ENCODE results near the gene RRAS.

DNA sequence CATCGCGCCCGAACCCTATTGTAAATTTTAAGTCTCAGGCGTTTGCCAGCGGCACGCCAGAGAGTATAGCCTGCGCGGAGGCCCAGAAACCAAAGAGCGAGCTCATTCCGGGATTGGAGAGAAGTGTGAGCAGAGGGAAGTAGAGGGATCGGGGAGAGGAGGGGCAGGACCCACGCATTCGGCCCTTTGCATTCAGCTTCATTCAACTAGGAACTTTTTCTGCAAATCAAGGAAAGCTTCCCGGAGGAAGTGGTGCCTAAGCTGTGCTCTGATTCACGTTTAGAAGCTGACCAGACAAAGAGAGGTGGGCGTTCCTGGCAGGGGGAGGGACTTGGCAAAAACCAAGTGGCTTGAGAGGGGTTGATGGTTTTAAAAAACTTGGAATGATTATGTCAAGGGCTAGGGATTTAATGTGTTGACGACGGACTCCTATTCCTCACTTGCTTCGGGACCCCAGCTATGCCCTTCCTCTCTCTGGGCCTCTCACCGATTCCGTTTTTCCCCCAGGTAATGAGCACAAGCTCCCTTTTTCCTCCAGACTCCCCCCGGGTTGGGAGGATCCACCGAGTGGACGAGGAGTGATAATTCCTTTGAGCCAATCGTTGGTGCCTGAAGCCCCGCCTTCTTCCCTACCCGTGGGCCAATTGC, 36.3 kb upstream of the RRAS start:
- no peak for TF ChIP-seq HNF4A (conservative IDR thresholded peaks at IDR 0.05)
- TF ChIP-seq, protein P1, sequence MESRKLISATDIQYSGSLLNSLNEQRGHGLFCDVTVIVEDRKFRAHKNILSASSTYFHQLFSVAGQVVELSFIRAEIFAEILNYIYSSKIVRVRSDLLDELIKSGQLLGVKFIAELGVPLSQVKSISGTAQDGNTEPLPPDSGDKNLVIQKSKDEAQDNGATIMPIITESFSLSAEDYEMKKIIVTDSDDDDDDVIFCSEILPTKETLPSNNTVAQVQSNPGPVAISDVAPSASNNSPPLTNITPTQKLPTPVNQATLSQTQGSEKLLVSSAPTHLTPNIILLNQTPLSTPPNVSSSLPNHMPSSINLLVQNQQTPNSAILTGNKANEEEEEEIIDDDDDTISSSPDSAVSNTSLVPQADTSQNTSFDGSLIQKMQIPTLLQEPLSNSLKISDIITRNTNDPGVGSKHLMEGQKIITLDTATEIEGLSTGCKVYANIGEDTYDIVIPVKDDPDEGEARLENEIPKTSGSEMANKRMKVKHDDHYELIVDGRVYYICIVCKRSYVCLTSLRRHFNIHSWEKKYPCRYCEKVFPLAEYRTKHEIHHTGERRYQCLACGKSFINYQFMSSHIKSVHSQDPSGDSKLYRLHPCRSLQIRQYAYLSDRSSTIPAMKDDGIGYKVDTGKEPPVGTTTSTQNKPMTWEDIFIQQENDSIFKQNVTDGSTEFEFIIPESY (IDR thresholded peaks at IDR 0.05) = no peak
- TF ChIP-seq, protein P2, sequence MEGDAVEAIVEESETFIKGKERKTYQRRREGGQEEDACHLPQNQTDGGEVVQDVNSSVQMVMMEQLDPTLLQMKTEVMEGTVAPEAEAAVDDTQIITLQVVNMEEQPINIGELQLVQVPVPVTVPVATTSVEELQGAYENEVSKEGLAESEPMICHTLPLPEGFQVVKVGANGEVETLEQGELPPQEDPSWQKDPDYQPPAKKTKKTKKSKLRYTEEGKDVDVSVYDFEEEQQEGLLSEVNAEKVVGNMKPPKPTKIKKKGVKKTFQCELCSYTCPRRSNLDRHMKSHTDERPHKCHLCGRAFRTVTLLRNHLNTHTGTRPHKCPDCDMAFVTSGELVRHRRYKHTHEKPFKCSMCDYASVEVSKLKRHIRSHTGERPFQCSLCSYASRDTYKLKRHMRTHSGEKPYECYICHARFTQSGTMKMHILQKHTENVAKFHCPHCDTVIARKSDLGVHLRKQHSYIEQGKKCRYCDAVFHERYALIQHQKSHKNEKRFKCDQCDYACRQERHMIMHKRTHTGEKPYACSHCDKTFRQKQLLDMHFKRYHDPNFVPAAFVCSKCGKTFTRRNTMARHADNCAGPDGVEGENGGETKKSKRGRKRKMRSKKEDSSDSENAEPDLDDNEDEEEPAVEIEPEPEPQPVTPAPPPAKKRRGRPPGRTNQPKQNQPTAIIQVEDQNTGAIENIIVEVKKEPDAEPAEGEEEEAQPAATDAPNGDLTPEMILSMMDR (IDR thresholded peaks at IDR 0.05; ENCODE audit: low read depth, low read length, missing input control) = no peak

Data from liver (tissue), 3 donors.